Mononuclear cell (primary cell): ENCODE measurements around the gene PFKL. TPM values are rescaled to one million over a fixed set of nuclear protein-coding genes. Genes with fewer than 3 reads are reported as not detected.
"Not testable (repeated sequence)": the region's sequence is repeated elsewhere in the genome, so short reads cannot be mapped to it uniquely, and the experiment has no call there.

Experiments
- H3K27me3 ChIP-seq: 2 replicates; pipeline ENCODE4 v1.6.0; 2011; ENCODE audit warnings: low read length, control low read depth; ENCODE audit not compliant: insufficient read depth
- H3K4me1 ChIP-seq: 2 replicates; pipeline ENCODE4 v1.5.1; 2011; ENCODE audit warnings: mild to moderate bottlenecking, low read length, control low read depth; ENCODE audit not compliant: insufficient read depth
- H3K4me3 ChIP-seq: 2 replicates; pipeline ENCODE4 v1.5.1; 2011; ENCODE audit warnings: mild to moderate bottlenecking, low read length, moderate library complexity
- H3K9me3 ChIP-seq: 2 replicates; pipeline ENCODE4 v1.5.1; 2011; ENCODE audit warnings: low read depth, mild to moderate bottlenecking, control low read depth, low read length
- total RNA-seq: library from RNA; depleted of rRNA; stranded (reverse); fragments of >200 nt; gene quantifications from one replicate; pipeline ENCODE4 v1.2.3, GENCODE V29; 2012

Gene PFKL
- total RNA-seq, 1 donor, result 61.3 TPM

- peaks cover 86% of the 10 kb centered on the region for H3K4me1 ChIP-seq
- no peaks in the 10 kb centered on the region for H3K9me3 ChIP-seq
- H3K4me3 ChIP-seq, result no peak overlapping the region
- no peaks in the 10 kb centered on the region for H3K27me3 ChIP-seq
Measured at GRCh38 chr21:44357064-44357837, 57.4 kb downstream of the PFKL start.

GRCh38 chr21:44359396-44359795 lies 59.5 kb downstream of the PFKL start:
- Histone ChIP-seq H3K4me1 (peaks cover 66% of the 10 kb centered on the region), H3K4me3 (no peak overlapping the region)

GRCh38 chr21:44360159-44360558 lies 60.3 kb downstream of the PFKL start:
- Histone ChIP-seq H3K4me1 (peaks cover 59% of the 10 kb centered on the region), H3K4me3 (no peak overlapping the region)

More at GRCh38 chr21:44359396-44359795, 59.5 kb downstream of the PFKL start:
- no peaks in the 10 kb centered on the region for H3K27me3 ChIP-seq
- H3K9me3 ChIP-seq, result no peaks in the 10 kb centered on the region

GRCh38 chr21:44361903-44362302 lies 62.0 kb downstream of the PFKL start:
- H3K9me3 ChIP-seq, H3K4me3 ChIP-seq: not testable (repeated sequence)
- peaks cover 41% of the 10 kb centered on the region for H3K4me1 ChIP-seq

More at GRCh38 chr21:44360159-44360558, 60.3 kb downstream of the PFKL start:
- H3K9me3 ChIP-seq, result no peaks in the 10 kb centered on the region
- H3K27me3 ChIP-seq, result no peaks in the 10 kb centered on the region

GRCh38 chr21:44363278-44363677 lies 63.4 kb downstream of the PFKL start:
- Histone ChIP-seq H3K27me3 (no peaks in the 10 kb centered on the region), H3K4me3 (no peak overlapping the region), H3K4me1 (peaks cover 33% of the 10 kb centered on the region), H3K9me3 (no peaks in the 10 kb centered on the region)

More at GRCh38 chr21:44361903-44362302, 62.0 kb downstream of the PFKL start:
- H3K27me3 ChIP-seq, result not testable (repeated sequence)

GRCh38 chr21:44364151-44365053 lies 64.5 kb downstream of the PFKL start:
- H3K9me3 ChIP-seq, result no peaks in the 10 kb centered on the region
- H3K4me1 ChIP-seq, result peaks cover 28% of the 10 kb centered on the region
- no peaks in the 10 kb centered on the region for H3K27me3 ChIP-seq
- no peak overlapping the region for H3K4me3 ChIP-seq

GRCh38 chr21:44365251-44365966 lies 65.6 kb downstream of the PFKL start:
- Histone ChIP-seq H3K4me1 (peaks cover 18% of the 10 kb centered on the region), H3K9me3 (no peaks in the 10 kb centered on the region), H3K4me3 (no peak overlapping the region), H3K27me3 (no peaks in the 10 kb centered on the region)

- Histone ChIP-seq H3K27me3 (no peaks in the 10 kb centered on the region), H3K9me3 (no peaks in the 10 kb centered on the region), H3K4me3 (no peak overlapping the region), H3K4me1 (peaks cover 11% of the 10 kb centered on the region)
Measured at GRCh38 chr21:44365967-44366585, 66.2 kb downstream of the PFKL start.

- Histone ChIP-seq H3K4me3 (no peak overlapping the region), H3K27me3 (no peaks in the 10 kb centered on the region), H3K4me1 (peaks cover 7% of the 10 kb centered on the region), H3K9me3 (no peaks in the 10 kb centered on the region)
Measured at GRCh38 chr21:44366586-44367211, 66.8 kb downstream of the PFKL start.

GRCh38 chr21:44368711-44369446 lies 69.0 kb downstream of the PFKL start:
- Histone ChIP-seq H3K4me1 (peaks cover 5% of the 10 kb centered on the region), H3K27me3 (no peaks in the 10 kb centered on the region), H3K4me3 (no peak overlapping the region), H3K9me3 (no peaks in the 10 kb centered on the region)

GRCh38 chr21:44370027-44370735 lies 70.3 kb downstream of the PFKL start:
- Histone ChIP-seq H3K27me3 (no peaks in the 10 kb centered on the region), H3K4me3 (no peak overlapping the region), H3K9me3 (no peaks in the 10 kb centered on the region), H3K4me1 (peaks cover 18% of the 10 kb centered on the region)

GRCh38 chr21:44370786-44371410 lies 71.0 kb downstream of the PFKL start:
- H3K27me3 ChIP-seq, result no peaks in the 10 kb centered on the region
- H3K9me3 ChIP-seq, result no peaks in the 10 kb centered on the region
- H3K4me3 ChIP-seq, result no peak overlapping the region
- H3K4me1 ChIP-seq, result peaks cover 26% of the 10 kb centered on the region

- H3K27me3 ChIP-seq, result no peaks in the 10 kb centered on the region
- no peak overlapping the region for H3K4me3 ChIP-seq
- H3K9me3 ChIP-seq, result no peaks in the 10 kb centered on the region
Measured at GRCh38 chr21:44371596-44371995, 71.7 kb downstream of the PFKL start.

More at GRCh38 chr21:44371596-44371995, 71.7 kb downstream of the PFKL start:
- H3K4me1 ChIP-seq, result peaks cover 32% of the 10 kb centered on the region
